ENCODE results near the gene RIMBP2. TPM values are rescaled to one million over a fixed set of nuclear protein-coding genes. Genes with fewer than 3 reads are reported as not detected.

Gene RIMBP2
- 1 to 10 TPM in 3 of 4 donors, under 1 TPM in 1; 0.29 to 8.2 (median 5.6) TPM for total RNA-seq

- no peaks in the 10 kb centered on the region for H3K36me3 ChIP-seq
- H3K27ac ChIP-seq: no peak within 1 kb of the TSS
- H3K9me3 ChIP-seq: peaks cover 0 to 3% of the 10 kb centered on the region in 2 donors
- no peaks in the 10 kb centered on the region for H3K27me3 ChIP-seq
- TF ChIP-seq POLR2A (IDR thresholded peaks at IDR 0.05) (no peak), CTCF (IDR thresholded peaks at IDR 0.05) (no peak)
- intact Hi-C loops (cut with DNase I; ENCODE audit: low total_unique reads): no loop called here
- peak; percentile 37 to 46 for DNase-seq
- peaks cover 0 to 6% of the 10 kb centered on the region in 2 donors for H3K4me1 ChIP-seq
- H3K4me3 ChIP-seq: peak within 1 kb of the TSS; percentile 40 to 42
Measured at GRCh38 chr12:130715998-130716968, at the start of gene RIMBP2. Gene RIMBP2, minus strand, starts transcription at chr12:130716299. Its CDS starts 237,286 bp downstream, at chr12:130479013.

- TF ChIP-seq POLR2A (IDR thresholded peaks at IDR 0.05): no peak
- no peak for TF ChIP-seq CTCF (IDR thresholded peaks at IDR 0.05)
- no peaks in the 10 kb centered on the region for H3K27me3 ChIP-seq
- no peaks in the 10 kb centered on the region for H3K36me3 ChIP-seq
- H3K4me1 ChIP-seq: no peaks in the 10 kb centered on the region
- H3K27ac ChIP-seq: no peak overlapping the region
- no peak for DNase-seq
- no peaks in the 10 kb centered on the region for H3K9me3 ChIP-seq
- intact Hi-C loops (cut with DNase I; ENCODE audit: low total_unique reads): no loop called here
- H3K4me3 ChIP-seq: no peak overlapping the region
Measured at GRCh38 chr12:130765186-130765659, 49.1 kb upstream of the RIMBP2 start.

- Histone ChIP-seq H3K36me3 (no peaks in the 10 kb centered on the region), H3K27me3 (no peaks in the 10 kb centered on the region), H3K4me1 (no peaks in the 10 kb centered on the region), H3K27ac (no peak overlapping the region), H3K4me3 (no peak overlapping the region), H3K9me3 (no peaks in the 10 kb centered on the region)
- no peak for DNase-seq
- intact Hi-C loops (cut with DNase I; ENCODE audit: low total_unique reads): no loop called here
- TF ChIP-seq POLR2A (IDR thresholded peaks at IDR 0.05): no peak
- TF ChIP-seq CTCF (IDR thresholded peaks at IDR 0.05): no peak
Measured at GRCh38 chr12:130764475-130765185, 48.5 kb upstream of the RIMBP2 start.

- DNase-seq: no peak
- intact Hi-C loops (cut with DNase I; ENCODE audit: low total_unique reads): no loop called here
- Histone ChIP-seq H3K36me3 (no peaks in the 10 kb centered on the region), H3K4me1 (no peaks in the 10 kb centered on the region), H3K27me3 (no peaks in the 10 kb centered on the region), H3K9me3 (no peaks in the 10 kb centered on the region), H3K4me3 (no peak overlapping the region), H3K27ac (no peak overlapping the region)
- TF ChIP-seq CTCF (IDR thresholded peaks at IDR 0.05) (no peak), POLR2A (IDR thresholded peaks at IDR 0.05) (no peak)
Measured at GRCh38 chr12:130764073-130764472, 48.0 kb upstream of the RIMBP2 start.

GRCh38 chr12:130762319-130762675, 46.2 kb upstream of the RIMBP2 start:
- no peaks in the 10 kb centered on the region for H3K9me3 ChIP-seq
- TF ChIP-seq POLR2A (IDR thresholded peaks at IDR 0.05): no peak
- TF ChIP-seq CTCF (IDR thresholded peaks at IDR 0.05): no peak
- no peak for DNase-seq
- H3K27ac ChIP-seq: no peak overlapping the region
- H3K36me3 ChIP-seq: no peaks in the 10 kb centered on the region
- no peaks in the 10 kb centered on the region for H3K27me3 ChIP-seq
- no peaks in the 10 kb centered on the region for H3K4me1 ChIP-seq
- intact Hi-C loops (cut with DNase I; ENCODE audit: low total_unique reads): no loop called here
- no peak overlapping the region for H3K4me3 ChIP-seq

Data from uterus (tissue), 4 donors.